Measurements from ENCODE around the gene SLC4A1.

Gene SLC4A1

DNA sequence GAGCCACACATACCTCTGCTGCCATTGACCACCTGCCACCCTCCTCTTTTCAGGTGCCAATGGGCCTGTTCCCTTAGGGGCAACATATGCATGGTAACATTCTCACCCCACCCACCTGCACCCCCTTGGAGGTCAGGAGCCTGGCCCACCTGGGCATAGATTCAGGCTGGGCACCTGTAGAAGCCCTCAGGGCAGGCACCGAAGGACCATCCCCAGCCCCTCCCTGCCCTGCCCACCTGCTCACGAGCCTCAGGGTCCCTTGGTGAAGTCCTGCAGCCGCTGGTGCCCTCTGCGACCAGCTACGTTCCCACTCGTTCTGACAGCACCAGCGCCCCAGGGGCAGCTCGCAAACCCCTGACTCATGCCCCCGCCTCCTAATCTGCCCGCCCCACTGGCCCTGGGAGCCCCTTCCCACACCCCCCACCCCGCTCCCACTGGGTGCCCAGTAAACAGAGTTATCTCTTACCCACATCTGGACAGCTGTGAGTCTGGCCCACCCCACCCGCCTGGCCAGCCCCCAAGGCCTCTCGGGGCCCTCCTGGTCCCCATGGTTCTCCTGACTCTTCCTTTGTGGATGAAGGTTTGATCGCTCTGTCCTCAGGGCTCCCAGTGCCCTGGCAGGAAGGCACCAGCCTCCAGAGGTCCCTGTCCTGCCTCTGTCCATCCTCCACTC is at the start of gene SLC4A1:
Gene SLC4A1, minus strand, starts transcription at position 318 of the 673 bp plus-strand sequence. CDS start 5,269 bp downstream, outside the sequence.
- DNase-seq (ENCODE audit: low spot score), result no peak

DNA sequence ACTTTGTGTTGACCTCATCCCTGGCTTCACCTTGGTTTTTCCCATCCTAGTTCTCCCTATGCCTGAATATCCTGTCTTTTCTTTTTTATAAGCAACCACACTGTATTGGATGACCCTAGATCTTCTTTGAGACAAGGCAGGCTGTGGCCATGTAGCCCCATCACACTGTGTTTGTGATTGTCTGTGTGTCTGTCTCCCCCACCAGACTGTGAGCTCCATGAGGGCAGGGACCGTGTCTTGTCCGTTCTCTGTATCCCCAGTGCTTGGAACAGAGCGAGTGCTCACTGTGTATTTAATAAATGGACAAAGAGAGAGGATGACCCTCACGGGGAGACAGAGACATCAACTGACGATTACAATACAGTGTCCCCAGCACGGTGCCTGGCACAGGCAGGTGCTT is 49.6 kb upstream of the SLC4A1 start:
- no peak for DNase-seq (ENCODE audit: low spot score)

DNA sequence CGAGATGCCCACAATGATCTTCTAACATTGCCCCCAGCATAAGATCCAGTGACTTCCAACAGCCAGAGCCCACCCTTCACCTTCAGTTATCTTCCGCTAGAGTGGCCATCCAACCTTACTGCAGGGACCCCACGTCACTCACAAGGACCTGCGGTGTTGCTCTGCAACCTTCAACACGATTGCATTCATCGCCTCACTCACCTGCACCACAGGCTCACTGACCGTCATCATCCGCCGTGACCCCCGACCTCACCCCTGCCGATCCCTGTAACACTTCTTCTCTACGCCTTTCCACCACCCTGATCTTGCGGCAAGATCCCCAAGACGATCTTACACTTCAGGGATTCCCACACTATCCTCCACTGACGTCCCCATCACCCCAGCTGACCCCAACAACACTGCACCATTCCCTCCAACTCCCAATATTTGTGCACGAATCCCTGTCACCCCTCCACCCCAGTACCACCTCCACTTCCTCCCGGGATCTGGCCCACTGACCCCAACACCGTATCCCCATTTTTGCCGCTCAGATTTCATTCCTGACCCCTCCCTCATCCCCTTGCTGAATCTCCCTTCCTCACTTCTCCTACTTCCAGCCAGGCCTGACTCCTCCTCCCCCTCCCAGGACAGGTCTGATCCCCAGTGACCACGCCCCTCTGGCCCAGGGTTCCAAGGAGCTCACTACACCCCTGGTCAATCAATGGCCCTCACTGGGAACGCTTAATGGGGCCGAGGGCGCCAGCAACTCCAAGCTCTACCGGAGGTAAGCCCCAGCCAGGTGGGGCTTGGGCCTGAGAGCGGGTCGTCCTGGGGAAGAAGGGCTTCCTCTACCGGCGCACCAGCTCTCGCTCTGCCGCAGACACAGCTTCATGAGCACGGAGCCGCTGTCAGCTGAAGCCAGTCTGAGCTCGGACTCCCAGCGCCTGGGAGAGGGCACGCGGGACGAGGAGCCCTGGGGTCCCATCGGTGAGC is 48.1 kb upstream of the SLC4A1 start:
- DNase-seq (ENCODE audit: low spot score), result no peak

DNA sequence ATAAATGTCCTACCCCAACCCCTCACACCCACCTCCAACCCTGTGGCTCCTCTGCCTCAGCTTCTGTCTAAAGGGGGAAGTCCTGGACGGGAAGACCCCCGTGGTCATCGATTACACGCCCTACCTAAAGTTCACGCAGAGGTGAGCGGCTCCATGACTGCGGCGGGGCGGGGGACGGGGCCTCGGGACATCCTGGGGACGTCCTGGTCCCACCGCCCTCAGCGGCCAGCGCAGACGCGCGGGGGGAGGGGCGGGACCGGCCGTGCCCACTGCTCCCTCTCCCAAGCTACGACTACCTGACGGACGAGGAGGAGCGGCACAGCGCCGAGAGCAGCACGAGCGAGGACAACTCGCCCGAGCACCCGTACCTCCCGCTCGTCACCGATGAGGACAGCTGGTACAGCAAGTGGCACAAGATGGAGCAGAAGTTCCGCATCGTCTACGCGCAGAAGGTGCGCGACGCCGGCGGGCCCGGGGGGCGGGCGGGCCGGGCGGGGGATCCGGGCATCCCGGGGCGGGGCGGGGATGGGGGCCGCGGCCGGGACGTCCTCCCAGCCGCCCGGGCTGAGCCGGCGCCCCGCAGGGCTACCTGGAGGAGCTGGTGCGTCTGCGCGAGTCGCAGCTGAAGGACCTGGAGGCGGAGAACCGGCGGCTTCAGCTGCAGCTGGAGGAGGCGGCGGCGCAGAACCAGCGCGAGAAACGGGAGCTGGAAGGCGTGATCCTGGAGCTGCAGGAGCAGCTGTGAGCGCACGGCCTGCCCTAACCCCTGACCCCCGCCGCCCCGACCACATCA is 47.1 kb upstream of the SLC4A1 start:
- no peak for DNase-seq (ENCODE audit: low spot score)

DNA sequence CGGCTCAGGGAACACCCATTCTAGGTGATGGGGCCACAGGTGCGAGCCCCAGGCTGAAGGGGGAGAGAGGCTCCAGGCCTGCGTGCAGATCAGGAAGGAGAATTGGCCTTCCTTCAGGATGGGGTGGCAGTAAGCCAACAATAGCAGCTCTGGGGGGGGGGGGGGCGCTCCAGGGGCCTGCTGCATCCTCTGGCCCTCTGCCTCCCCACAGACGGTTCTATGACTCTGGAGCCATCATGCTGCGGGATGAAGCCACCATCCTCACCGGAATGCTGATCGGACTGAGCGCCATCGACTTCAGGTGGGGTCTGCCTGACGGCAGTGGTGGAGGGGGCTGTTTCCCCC is 46.6 kb upstream of the SLC4A1 start:
- no peak for DNase-seq (ENCODE audit: low spot score)

DNA sequence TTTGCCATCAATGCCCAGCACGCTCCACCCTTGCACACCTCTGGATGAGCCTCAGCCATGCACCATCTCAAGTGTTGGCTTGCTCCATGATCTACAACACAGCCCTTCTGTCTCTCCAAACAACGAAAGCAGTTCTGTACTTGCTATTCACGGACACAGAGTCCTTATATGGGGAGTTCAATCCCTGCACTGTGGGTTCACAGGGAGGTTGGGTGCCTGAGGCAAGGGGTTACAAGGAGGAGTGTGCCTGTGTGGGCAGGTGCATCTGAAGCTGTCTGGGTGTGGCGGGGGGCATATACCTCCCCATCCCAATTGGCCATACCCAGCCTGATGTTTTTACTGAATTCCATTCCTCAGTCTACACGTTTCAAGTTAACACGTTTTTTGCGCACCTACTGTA is 46.1 kb upstream of the SLC4A1 start:
- DNase-seq (ENCODE audit: low spot score), result no peak

DNA sequence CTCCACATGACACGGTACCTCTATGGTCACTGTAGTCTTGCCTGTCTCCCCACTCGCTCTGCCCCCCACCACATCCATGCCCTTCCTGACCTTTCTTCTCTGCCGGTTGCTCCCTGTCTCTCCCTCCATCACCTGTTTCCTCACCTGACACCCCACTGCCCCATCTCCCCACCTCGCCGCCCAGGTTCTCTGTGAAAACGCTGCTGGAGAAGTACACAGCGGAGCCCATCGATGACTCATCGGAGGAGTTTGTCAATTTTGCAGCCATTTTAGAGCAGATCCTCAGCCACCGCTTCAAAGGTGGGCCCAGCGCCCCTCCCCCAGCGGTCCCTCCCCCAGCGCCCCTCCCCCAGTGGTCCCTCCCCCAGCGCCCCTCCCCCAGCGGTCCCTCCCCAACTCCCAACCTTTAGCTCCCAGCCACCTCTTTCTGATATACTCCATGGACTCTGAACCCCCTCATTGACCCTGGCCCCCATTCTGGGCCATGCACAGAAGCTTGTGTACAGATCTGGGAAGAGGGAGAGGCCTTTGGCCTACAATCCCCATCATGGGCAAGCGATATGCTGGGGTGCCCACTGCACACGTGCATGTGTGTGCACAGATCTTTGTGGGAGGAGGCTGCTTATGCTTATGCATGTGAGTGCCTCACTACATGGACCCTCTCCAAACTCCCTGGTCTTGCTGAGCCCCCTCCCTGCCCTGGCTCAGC is 44.6 kb upstream of the SLC4A1 start:
- no peak for DNase-seq (ENCODE audit: low spot score)

DNA sequence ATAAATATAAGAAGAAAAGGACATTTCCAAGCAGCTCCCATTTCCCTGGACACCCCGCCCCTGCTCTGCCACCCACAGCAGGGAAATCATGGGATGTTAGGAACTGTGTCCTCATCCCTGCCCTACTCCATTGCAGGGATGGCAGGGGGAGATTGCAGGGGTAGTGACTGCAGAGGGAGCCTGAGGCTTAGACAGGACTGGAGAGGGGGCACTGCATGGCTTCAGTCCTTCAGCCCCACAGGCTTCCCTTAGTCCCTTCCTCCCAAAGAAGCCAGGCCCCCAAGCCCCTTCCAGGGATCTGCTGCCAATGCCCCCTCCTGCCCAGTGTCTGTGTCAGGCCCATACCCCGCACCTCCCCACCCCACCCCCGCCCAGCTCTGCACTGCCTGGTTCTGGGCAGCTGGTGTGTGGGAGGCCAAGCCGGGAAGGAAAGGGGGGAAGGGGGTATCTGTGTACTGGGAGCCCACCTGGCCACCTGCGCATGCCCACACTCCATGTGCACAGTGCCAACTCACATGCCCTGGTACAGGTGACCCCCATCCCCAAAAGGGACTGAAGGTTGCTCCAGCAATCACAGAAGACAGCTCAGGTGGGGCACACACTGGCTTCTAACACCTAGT is 43.7 kb upstream of the SLC4A1 start:
- DNase-seq (ENCODE audit: low spot score), result no peak

DNA sequence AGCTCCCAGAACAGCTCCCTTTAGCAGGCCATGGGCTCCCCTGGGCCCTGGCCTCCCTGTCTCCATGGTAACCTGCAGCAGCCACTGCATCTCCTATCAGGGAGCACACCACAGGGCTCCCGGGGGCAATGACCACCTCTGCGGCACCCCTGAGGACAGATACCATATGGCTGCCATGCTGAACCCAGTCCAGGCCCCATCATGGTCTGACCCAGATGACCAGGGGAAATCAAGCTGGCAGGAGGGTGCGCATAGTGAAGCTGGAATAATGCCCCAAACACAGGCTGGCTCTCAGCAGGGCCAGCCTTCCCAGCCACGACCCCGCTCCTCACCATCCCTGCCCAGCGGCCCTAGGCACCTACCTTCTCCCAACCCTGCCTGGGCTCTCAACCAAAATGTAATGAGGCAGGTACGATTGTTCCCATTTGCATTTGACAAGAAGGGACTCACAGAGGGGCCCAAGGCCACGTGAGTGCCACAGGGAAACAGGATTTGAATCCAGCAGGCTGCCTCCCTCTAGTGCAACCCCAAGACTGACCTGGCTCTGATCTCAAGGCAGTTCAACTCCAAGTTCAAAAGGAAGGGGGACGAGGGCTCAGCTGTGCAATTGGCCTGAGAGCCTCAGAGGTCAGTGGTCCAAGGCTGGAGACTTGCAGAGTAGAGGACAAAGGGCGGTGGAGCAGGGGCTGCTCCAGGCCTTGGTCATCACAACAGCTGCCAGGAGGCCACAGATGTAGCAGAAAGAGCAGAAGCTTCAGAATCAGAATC is 42.9 kb upstream of the SLC4A1 start:
- no peak for DNase-seq (ENCODE audit: low spot score)

DNA sequence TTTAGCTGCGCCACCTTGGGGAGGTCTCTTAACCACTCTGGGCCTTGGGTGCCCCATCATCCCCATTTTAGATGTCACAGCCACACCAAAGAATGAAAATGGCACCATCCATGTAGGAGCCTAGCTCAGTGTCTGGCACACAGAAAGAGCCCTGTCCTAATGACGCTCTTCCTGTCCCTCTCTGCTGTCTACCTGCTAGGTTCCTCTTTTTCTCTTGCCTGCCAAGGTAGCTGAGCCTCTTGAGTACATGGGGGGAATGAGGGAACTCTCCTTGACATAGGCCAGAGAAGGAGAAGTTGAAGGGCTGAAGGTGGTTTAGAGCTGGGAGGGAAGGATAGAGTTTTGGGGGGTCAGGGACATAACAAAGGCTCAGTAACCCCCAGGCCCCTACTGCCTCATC is 42.3 kb upstream of the SLC4A1 start:
- DNase-seq (ENCODE audit: low spot score), result no peak

DNA sequence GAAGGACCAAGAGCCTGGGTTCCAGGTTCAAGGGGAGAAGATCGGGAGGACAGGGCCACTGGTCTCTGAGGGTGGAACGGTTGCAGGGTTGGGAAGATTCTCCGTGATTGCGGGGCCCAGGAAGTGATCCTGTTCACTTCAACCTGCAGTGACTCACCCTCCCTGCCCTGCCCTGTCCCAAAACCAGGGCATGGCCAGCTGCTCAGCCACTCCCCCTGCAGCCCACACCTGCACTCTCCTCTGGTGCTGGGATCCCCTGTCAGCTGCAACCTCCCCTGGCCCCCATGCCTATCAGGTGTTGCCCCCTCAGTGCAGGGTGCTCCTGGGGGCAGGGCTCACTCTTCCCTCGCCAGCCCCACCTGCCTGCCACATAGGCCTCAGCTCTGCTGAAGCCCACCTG is 41.5 kb upstream of the SLC4A1 start:
- peak; percentile 69 for DNase-seq (ENCODE audit: low spot score)

DNA sequence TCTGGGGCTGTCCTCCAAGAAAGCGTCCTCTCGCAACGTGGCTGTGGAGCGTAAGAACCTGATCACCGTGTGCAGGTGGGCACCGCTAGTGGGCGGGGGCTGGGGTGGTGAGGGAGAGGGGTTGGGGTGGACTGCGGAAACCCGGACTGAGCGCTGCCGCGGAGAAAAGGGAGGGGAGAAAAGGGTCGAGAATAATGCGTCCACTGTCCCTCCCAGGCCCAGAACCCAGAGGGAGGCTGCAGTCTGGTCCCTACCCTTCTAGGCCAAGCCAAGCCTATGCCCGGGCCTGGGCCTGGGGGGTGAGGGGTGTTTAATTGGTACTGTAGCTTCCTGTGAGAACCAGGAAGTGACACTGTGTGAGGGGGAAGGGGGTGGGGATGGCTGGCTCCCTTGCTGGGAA is 40.9 kb upstream of the SLC4A1 start:
- DNase-seq (ENCODE audit: low spot score), result peak; percentile 17

DNA sequence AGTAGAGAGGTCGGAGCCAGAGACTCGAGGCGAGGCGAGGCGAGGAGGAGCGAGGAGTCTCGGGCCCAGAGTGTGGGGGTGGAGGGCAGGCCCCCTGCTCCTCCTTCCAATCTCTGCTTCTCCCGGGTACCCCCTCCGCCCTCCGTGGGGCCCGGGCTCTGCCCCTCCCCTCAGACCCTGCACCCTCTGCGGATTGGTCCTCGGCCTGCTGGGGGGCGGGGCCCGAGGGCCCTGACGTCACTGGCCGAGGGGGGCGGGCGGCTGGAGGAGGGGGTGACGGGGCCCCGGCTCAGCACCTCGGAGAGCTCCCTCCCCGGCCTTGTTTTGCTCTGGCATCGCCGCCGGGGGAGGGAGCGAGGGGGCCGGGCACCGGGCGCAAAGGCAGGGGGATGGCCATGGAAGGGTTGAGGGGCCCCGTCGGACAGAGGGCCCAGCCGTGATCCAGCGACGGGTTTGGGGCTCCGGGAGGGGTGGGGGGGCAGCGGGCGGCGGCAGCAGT is 40.4 kb upstream of the SLC4A1 start, which contains the start of gene RUNDC3A:
Gene RUNDC3A, plus strand, starts transcription at position 282 of the 499 bp plus-strand sequence. CDS start 232 bp downstream, outside the sequence.
- peak; percentile 74 for DNase-seq (ENCODE audit: low spot score)

DNA sequence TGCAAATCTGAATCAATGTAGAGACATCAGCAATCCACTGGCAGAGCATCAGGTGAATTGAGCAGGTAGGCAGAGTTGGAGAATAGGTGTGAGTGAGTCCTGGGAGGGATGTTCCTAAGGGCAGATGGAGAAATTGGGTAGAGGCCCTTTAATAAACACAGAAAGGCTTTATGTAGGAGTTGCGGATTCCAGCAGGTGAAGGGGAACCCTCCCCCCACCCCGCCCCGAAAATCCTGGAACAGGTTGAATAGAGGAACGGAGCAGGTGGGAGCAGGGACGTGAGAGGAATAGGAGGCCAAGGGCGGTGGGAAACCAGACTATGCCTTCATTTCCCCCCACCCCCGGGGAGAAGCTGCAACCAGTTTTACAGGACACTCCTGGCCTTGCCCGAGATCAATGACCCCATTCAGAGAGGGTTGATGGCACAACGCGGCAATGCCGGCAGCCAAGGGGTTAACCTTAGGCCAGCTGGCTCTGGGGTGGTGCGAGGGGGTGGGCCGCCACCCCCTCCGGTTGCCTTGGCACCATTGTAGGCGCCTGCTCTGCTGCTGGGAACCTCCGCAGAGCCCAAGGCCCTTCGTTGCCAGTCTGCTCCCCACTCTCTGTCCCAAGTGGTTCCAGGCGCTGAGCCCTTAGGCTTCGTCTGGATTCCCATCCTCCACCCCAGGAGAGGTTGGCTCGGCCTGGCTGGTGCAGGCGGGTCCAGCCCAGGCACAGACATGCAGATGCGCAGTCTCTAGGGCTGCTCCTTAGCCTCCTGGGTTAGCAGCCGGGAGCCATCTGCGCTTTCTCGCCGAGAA is 39.7 kb upstream of the SLC4A1 start:
- peak; percentile 74 for DNase-seq (ENCODE audit: low spot score)

DNA sequence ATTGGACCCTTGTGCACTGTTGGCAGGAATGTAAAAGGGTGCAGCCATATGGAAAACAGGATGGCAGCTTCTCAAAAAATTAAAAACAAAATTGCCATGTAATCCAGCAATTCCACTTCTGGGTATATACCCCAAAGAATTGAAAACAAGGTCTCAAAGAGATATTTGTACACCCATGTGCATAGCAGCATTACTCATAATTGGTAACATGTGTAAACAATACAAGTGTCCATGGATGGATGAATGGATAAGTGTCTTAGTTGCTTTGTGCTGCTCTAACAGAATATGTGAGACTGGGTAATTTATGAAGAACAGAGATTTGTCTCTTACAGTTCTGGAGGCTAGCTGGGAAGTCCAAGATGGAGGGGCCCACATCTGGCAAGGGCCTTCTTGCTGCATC is 36.7 kb upstream of the SLC4A1 start:
- DNase-seq (ENCODE audit: low spot score), result no peak

DNA sequence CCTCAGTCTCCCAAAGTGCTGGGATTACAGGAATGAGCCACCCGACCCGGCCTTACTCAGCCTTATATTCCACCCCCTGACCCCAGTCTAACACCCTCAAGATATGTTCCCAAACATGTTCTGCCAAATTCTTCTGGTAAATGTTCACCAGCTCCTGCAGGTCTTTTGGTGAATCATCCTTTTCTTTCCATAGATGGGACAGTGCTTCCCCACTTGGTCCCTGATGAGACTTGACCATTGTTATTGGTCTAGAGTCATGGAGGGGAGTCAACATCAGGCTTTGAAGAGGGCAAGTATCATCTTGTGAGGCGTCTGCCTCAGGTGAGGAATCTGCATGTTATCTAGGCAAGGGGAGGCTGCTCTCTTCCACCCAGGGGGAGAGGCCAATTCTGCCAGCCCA is 30.0 kb upstream of the SLC4A1 start:
- no peak for DNase-seq (ENCODE audit: low spot score)

DNA sequence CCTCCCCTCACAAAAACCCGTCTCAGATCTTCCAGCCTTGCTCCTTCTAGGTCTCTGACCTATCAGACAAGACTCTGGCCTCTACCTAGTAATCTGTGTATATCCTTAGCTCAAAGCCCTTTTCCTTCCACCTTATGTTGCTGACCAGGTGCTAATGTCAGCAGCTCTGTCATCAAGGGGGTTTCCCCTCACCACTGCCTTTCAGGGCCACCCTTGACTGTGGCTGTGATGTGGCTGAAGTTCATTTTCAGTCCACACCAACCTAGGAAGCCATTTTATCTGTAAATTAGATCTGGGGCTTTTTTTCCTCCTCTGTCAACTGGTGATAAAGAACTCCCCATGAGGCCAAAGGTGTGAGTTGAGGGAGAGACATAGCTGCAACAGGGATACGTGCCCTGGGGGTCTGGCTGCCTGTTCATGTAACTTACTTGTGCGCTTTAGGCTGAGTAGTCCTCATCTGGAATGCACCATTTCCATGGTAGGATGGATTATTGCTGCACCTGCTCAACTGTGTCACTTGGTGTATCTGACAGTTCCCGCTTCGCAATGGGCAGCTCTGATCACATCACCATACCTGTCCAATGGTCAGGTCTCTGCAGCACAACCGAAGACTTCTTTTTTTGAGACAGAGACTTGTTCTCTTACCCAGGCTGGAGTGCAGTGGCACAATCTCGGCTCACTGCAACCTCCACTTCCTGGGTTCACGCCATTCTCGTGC is 25.7 kb upstream of the SLC4A1 start:
- no peak for DNase-seq (ENCODE audit: low spot score)

DNA sequence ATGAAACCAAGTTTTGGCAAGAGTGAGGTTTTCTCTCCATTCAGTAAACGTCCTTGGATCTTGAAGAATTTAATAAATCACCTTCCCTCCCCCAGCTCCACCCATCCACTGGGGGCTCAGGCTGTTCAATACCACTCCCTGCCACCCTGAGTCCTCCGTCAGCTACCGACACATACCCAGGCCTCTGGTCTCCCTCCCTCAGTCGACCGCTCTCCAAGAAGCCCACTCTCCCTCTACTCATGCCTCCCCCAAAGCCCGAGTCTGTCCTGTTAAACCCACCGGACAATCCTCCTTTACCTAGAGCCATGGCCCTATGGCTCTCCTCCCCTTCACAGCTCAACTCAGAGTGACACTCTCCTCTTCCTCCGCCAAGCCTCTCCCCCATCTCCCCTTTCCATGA is 19.7 kb upstream of the SLC4A1 start:
- DNase-seq (ENCODE audit: low spot score), result no peak

DNA sequence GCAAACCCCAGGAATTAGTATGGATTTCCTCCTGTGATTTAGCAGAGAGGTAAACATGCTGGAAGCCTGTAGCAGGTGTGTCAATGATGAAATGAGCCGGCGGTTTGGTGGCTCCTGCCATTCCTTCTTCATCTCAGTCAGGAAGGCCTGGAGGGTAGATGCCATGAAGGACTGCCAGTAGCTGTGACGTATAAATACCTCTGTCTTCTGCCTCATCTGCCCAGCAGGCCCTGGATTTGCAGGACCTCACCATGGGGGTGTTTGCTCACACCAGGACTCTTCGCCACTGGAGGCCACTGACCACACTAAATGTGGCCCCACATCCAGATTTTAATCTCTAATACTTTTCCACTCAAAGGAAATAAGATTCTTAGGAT is 16.1 kb upstream of the SLC4A1 start:
- no peak for DNase-seq (ENCODE audit: low spot score)
